Fibroblast of peridontal ligament (primary cell): ENCODE data around the gene C5orf22.

Source experiments
- DNase-seq: peaks from one replicate; pipeline ENCODE4 v3.0.0-alpha.2; 2010; ENCODE audit errors: extremely low read depth

The C5orf22 gene

DNA sequence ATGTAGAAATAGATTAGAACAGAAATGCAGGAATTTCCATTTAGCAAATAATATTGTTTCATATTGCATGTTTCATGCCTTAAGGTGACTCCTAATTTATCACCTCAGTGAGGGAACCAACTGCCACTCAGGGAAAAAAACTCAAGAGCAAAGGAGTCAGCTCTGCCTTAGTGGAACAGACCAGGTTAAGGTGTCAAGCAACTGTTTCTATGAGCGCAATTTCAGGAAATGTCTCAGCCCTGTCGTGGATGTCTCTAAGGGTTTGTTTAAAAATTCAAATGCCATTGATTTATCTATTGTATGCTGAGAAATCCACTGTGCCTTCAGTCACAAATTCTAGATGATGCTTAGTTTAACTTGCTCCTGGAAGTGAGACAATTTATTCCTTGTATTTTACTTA, 72.1 kb downstream of the C5orf22 start:
- DNase-seq: no peak

- DNase-seq: no peak
Observed at GRCh38 chr5:31604644-31605043, 72.5 kb downstream of the C5orf22 start.
